Stimulated activated CD8-positive, alpha-beta memory T cell treated with anti-CD3 and anti-CD28 coated beads, Interleukin-15, amount 100 ng/mL, for 1 hour (primary cell): ENCODE results near the gene INHBC.
A peak's percentile ranks its signal among the peaks of the same experiment; 100 is the strongest.
"Not testable (repeated sequence)": the region's sequence is repeated elsewhere in the genome, so short reads cannot be mapped to it uniquely, and the experiment has no call there.

Experiments
- DNase-seq: peaks from one replicate; pipeline ENCODE4 v3.0.0-alpha.2; 2020; ENCODE audit warnings: low read depth

INHBC gene

GRCh38 chr12:57429473-57430111 is 5.0 kb upstream of the INHBC start:
- DNase-seq, result no peak

DNA sequence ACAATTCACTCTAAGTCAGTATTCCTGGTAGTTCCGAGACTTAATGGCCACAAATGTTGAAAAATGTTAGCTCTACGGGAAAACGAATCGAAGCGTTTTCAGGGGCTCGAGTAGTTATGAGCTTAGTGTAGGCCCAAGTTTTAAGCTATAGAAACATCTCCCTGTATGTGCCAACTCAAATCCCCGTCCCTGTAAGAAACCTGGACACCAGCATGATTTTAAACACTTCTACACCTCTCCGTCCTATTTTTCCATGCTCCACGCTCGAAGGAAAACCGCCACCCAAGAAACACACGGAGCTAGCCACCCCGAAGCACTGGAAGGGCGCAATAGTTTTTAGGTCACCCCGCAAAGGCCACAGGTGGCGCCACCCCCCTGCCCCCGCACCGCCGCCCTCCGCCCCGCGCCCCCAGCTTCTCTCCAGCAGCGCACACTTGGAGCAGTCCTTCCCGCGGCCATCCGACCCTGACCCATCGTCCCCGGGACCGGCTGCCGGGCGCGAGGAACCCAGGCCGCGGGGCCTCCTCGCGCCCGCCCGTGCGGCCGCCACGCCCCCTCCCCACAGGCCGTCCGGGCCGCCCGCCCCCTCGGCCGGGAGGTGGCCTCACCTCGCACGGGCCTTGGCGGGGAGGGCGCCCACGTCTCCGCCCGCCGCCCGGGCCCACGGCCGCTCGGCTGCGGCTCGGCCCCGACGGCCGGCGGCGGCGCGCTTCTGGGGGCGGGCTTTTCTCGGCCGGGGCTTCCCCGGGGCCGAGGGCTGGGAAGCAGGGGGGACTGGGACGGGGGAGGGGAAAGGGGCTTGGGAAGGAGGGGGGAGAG is 4.3 kb upstream of the INHBC start:
- DNase-seq, result peak; percentile 33

GRCh38 chr12:57430931-57431566 is 3.5 kb upstream of the INHBC start, which contains the start of gene R3HDM2:
Gene R3HDM2 (minus strand): TSS chr12:57431043. CDS start chr12:57310428, 120,615 bp downstream.
- peak; percentile 92 for DNase-seq

- no peak for DNase-seq
Observed at GRCh38 chr12:57431654-57432188, 2.9 kb upstream of the INHBC start.

- no peak for DNase-seq
Observed at GRCh38 chr12:57433370-57433769, 1.2 kb upstream of the INHBC start.

- no peak for DNase-seq
Observed at GRCh38 chr12:57435293-57435692, 709 bp downstream of the INHBC start.

- no peak for DNase-seq
Observed at GRCh38 chr12:57438400-57438799, 3.8 kb downstream of the INHBC start.

- no peak for DNase-seq
Observed at GRCh38 chr12:57439762-57440266, 5.2 kb downstream of the INHBC start.

- not testable (repeated sequence) for DNase-seq
Observed at GRCh38 chr12:57441393-57441792, 6.8 kb downstream of the INHBC start.

DNA sequence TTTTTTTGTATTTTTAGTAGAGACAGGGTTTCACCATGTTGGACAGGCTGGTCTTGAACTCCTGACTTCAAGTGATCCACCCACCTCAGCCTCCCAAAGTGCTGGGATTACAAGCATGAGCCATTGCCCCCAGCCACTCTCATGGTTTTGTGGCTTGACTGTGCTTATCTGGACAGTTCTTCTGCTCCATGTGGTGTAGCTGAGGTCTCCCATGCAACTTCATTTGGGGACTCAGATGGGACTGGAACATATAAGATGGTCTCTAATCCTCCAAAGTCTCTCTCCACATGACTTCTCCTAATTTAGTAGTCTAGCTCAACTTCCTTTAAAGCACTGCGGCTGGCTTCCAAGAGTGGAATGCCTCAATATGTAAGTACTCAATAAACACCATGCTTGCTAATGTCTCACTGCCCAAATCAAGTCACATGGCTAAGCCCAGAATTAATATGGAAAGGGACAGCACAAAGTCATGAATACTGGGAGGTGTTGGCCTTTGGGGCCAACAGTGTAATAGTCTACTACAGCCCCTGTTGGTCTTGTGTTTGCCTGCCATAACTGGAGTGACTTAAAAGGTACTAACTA is 7.4 kb downstream of the INHBC start:
- DNase-seq, result no peak

GRCh38 chr12:57444337-57444736 is 9.8 kb downstream of the INHBC start:
- not testable (repeated sequence) for DNase-seq

GRCh38 chr12:57444744-57445143 is 10.2 kb downstream of the INHBC start:
- DNase-seq, result no peak

- DNase-seq, result no peak
Observed at GRCh38 chr12:57446292-57446960, 11.8 kb downstream of the INHBC start.

DNA sequence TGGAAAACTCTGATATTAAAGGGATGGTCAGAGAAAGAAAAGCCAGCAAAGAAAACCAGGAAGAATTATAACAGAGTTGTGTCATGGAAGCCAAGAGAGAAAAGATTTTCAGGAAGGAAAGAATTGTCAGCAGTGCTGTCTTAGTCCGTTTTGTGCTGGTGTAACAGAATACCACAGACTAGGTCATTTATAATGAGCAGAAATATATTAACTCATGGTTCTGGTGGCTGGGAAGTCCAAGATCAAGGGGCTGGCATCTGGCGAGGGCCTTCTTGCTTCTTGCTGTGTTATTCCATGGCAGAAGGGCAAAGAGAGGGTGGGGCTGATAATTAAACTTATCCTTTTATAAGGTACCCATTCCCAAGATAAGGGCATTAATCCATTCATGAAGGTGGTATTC is 14.1 kb downstream of the INHBC start:
- no peak for DNase-seq

DNA sequence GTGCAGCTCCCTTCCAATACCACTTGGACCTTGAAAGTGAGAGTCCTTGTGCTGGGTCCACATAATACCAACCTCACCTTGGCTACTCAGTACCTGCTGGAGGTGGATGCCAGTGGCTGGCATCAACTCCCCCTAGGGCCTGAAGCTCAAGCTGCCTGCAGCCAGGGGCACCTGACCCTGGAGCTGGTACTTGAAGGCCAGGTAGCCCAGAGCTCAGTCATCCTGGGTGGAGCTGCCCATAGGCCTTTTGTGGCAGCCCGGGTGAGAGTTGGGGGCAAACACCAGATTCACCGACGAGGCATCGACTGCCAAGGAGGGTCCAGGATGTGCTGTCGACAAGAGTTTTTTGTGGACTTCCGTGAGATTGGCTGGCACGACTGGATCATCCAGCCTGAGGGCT is 14.8 kb downstream of the INHBC start:
- no peak for DNase-seq

DNA sequence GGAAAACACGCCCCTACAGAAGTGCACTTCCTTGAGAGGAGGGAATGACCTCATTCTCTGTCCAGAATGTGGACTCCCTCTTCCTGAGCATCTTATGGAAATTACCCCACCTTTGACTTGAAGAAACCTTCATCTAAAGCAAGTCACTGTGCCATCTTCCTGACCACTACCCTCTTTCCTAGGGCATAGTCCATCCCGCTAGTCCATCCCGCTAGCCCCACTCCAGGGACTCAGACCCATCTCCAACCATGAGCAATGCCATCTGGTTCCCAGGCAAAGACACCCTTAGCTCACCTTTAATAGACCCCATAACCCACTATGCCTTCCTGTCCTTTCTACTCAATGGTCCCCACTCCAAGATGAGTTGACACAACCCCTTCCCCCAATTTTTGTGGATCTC is 15.5 kb downstream of the INHBC start:
- no peak for DNase-seq

GRCh38 chr12:57451233-57451778 is 16.7 kb downstream of the INHBC start:
- no peak for DNase-seq

DNA sequence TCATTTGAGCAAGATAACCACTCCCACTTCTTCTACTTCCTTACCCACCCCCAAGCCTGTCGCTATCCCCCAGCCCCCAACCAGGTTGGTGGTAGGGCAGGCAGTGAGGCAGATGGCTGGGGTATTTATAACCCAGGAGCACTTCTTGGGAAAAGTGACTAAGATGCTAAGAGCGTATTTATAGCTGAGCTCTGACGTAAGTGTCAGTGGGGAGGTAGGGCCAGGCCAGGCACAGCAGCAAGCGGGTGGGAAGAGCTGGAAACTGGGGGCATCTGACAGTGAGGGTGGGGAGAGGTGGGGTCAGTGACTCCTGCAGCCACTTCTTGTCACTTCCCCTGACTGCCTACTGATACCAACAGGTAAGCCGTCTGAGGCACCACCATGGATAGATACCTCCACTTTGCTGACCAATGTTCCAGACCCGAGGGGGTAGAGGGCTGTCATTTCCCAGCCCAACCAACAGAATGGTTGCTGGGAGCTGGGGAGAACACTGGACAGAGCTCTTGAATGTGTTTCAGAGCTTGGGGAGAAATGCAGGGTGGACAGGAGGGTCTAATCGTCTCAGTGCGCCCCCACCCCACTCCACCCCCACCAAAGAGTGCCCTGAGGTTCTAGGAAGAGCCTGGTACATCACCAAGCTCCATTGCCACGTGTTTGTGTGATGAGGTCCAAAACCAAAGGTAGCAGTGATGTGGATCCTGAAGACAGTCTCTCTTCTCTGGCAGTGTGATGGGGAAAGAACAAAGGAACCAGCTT is 17.8 kb downstream of the INHBC start:
- DNase-seq, result no peak

DNA sequence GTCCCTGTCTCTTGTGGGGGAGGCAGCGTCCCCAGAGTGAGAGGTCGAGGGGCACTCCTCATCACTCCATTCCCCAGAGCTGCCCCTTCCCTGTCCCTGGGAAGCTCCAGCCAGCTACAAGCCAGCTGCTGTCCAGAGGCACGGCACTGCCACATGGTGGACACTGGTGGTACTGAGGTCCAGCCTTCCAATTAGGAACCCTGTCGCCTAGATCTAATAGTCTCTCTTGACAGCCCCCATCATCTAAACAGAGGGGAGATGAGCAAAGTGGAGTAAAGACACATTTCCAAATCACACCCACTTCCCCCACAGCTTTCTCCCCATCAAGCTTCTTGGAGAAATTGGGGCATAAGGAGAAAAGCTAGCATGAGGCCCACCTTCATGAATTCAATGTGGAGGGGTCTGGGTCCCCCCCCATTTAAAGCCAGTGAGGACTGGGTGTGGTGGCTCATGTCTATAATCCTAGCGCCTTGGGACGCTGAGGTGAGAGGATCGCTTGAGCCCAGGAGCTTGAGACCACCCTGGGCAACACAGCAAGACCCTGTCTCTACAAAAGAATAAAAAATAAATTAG is 18.4 kb downstream of the INHBC start:
- DNase-seq, result no peak

GRCh38 chr12:57454213-57454565 is 19.6 kb downstream of the INHBC start:
- no peak for DNase-seq
